Suprapubic skin (tissue), 4 donors: ENCODE results near the gene UPP1.

Experiments
- CTCF ChIP-seq, 2 donors: fragments of 200-600 bp in 1 of 2; fragments of 450-650 bp in 1 of 2; sonication (generic) in 1 of 2; IDR thresholded peaks; one replicate each; pipeline ENCODE4 v1.5.1; 2016 to 2019; ENCODE audit warnings: antibody characterized with exemption in 2 of 2, mild to moderate bottlenecking in 1 of 2, moderate library complexity in 1 of 2
- EP300 ChIP-seq: sonication (generic); formaldehyde crosslinking; IDR thresholded peaks from one replicate; pipeline ENCODE4 v1.6.1; 2017; ENCODE audit warnings: antibody characterized with exemption
- POLR2A ChIP-seq, 2 donors: fragments of 450-650 bp; IDR thresholded peaks; one replicate each; pipeline ENCODE4 v1.6.1; 2017; ENCODE audit warnings: antibody characterized with exemption in 2 of 2, mild to moderate bottlenecking in 2 of 2, moderate library complexity in 2 of 2
- POLR2AphosphoS5 ChIP-seq, 3 donors: sonication (generic); formaldehyde crosslinking; IDR thresholded peaks; one replicate each; pipeline ENCODE4 v1.6.1; 2017; ENCODE audit warnings: antibody characterized with exemption in 3 of 3

DNA sequence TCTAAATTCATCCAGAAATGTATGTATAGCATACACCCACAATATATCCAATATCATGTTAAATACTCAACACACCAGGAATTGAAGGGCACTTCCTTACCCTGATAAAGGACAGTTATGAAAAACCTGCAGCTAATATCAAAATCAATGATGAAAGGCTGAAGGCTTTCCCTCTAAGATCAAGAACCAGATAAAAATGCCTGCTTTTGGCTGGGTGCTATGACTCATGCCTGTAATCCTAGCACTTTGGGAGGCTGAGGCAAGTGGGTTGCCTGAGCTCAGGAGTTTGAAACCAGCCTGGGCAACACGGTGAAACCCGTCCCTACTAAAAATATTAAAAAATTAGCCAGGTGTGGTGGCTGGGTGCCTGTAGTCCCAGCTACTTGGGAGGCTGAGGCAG lies 21.6 kb upstream of the UPP1 start:
- no peak for TF ChIP-seq CTCF (IDR thresholded peaks at IDR 0.05)
- TF ChIP-seq POLR2A (IDR thresholded peaks at IDR 0.05) = no peak
- no peak for TF ChIP-seq POLR2AphosphoS5 (IDR thresholded peaks at IDR 0.05)
- no peak for TF ChIP-seq EP300
